ENCODE measurements around the gene CD70. TPM values are rescaled to one million over a fixed set of nuclear protein-coding genes. Genes with fewer than 3 reads are reported as not detected.

CD70 gene
- total and polyA plus RNA-seq, 3 donors from 2014 or later, result 0.63 to 1.0 TPM; not detected in 1

- no peaks in the 10 kb centered on the region for H3K27me3 ChIP-seq
- no peak for DNase-seq
- peak overlapping the region in 1 of 2 donors; percentile 13 for H3K4me3 ChIP-seq
- H3K27ac ChIP-seq, result no peak overlapping the region
- peaks cover 6% of the 10 kb centered on the region for H3K4me1 ChIP-seq
- WGBS, 2 donors, result 1% methylated on average over 31 of the region's 31 CpGs
- no peaks in the 10 kb centered on the region for H3K9me3 ChIP-seq
- no peaks in the 10 kb centered on the region for H3K36me3 ChIP-seq (ENCODE audit: low read depth, missing control alignments)
- intact Hi-C loops (cut with DNase I; ENCODE audit: low total_unique reads), result no loop called here
- no peak for TF ChIP-seq POLR2A (IDR thresholded peaks at IDR 0.05)
- TF ChIP-seq, protein P1, sequence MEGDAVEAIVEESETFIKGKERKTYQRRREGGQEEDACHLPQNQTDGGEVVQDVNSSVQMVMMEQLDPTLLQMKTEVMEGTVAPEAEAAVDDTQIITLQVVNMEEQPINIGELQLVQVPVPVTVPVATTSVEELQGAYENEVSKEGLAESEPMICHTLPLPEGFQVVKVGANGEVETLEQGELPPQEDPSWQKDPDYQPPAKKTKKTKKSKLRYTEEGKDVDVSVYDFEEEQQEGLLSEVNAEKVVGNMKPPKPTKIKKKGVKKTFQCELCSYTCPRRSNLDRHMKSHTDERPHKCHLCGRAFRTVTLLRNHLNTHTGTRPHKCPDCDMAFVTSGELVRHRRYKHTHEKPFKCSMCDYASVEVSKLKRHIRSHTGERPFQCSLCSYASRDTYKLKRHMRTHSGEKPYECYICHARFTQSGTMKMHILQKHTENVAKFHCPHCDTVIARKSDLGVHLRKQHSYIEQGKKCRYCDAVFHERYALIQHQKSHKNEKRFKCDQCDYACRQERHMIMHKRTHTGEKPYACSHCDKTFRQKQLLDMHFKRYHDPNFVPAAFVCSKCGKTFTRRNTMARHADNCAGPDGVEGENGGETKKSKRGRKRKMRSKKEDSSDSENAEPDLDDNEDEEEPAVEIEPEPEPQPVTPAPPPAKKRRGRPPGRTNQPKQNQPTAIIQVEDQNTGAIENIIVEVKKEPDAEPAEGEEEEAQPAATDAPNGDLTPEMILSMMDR (IDR thresholded peaks at IDR 0.05), result no peak
These were observed 608 bp downstream of the CD70 start for GRCh38 chr19:6590258-6590826.

DNA sequence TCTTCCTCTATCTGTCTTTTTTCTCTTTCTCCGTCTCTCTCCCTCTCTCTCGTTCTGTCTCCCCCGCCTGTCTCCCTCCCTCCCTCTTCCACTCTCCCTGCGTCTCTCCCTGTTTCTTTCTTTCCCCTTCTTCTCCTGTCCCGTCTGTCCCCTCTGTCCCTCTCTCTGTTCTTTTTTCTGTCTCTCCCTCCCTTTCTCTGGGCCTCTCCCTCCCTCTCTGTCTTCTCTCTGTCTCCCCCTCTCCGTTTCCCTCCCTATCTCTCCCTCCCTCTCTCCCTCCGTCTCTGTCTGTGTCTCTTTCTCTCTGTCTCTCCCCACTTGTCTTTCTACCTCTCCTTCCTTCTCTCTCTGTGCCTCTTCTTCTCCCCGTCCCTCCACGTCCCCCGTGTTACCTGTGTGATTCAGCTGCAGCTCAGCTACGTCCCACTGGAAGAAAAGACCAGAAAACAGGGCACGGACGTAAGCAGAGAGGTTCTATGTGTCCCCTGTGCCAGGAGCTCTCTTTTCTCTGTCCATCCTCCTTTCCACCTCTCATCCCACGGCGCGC, 1.2 kb downstream of the CD70 start:
- Histone ChIP-seq H3K36me3 (ENCODE audit: low read depth, missing control alignments) (no peaks in the 10 kb centered on the region), H3K9me3 (no peaks in the 10 kb centered on the region), H3K4me3 (no peak overlapping the region), H3K27me3 (no peaks in the 10 kb centered on the region), H3K4me1 (peaks cover 6% of the 10 kb centered on the region), H3K27ac (no peak overlapping the region)
- 2 to 4% methylated on average over 16 of the region's 16 CpGs for WGBS, 2 donors
- no peak for DNase-seq
- TF ChIP-seq, protein P1 (IDR thresholded peaks at IDR 0.05), result no peak
- TF ChIP-seq POLR2A (IDR thresholded peaks at IDR 0.05), result no peak
- intact Hi-C loops (cut with DNase I; ENCODE audit: low total_unique reads), result no loop called here

GRCh38 chr19:6588508-6589345, 2.2 kb downstream of the CD70 start:
- Histone ChIP-seq H3K4me1 (peaks cover 6% of the 10 kb centered on the region), H3K4me3 (no peak overlapping the region), H3K9me3 (no peaks in the 10 kb centered on the region), H3K36me3 (ENCODE audit: low read depth, missing control alignments) (no peaks in the 10 kb centered on the region), H3K27ac (no peak overlapping the region), H3K27me3 (no peaks in the 10 kb centered on the region)
- no peak for DNase-seq
- intact Hi-C loops (cut with DNase I; ENCODE audit: low total_unique reads), result no loop called here
- TF ChIP-seq POLR2A (IDR thresholded peaks at IDR 0.05), result no peak
- TF ChIP-seq, protein P1 (IDR thresholded peaks at IDR 0.05), result no peak
- 3 to 4% methylated on average over 20 of the region's 20 CpGs for WGBS, 2 donors

- 9 to 10% methylated on average over 9 of the region's 9 CpGs for WGBS, 2 donors
- no peak overlapping the region for H3K4me3 ChIP-seq
- no peaks in the 10 kb centered on the region for H3K36me3 ChIP-seq (ENCODE audit: low read depth, missing control alignments)
- no peaks in the 10 kb centered on the region for H3K27me3 ChIP-seq
- H3K4me1 ChIP-seq, result peaks cover 6% of the 10 kb centered on the region
- no peak for DNase-seq
- intact Hi-C loops (cut with DNase I; ENCODE audit: low total_unique reads), result no loop called here
- H3K27ac ChIP-seq, result no peak overlapping the region
- no peak for TF ChIP-seq POLR2A (IDR thresholded peaks at IDR 0.05)
- TF ChIP-seq, protein P1 (IDR thresholded peaks at IDR 0.05), result no peak
- H3K9me3 ChIP-seq, result no peaks in the 10 kb centered on the region
These were observed 2.9 kb downstream of the CD70 start for GRCh38 chr19:6587998-6588507.

All from testis (tissue), 3 donors.